B cell (primary cell): ENCODE data around the gene PRSS21. TPM values are rescaled to one million over a fixed set of nuclear protein-coding genes. Genes with fewer than 3 reads are reported as not detected.

Experiments used
- ATAC-seq: fragments of 200-7000 bp; cut with Tn5 transposase; one replicate; pipeline ENCODE4 v1.10.0; 2021; ENCODE audit warnings: low read depth, mild to moderate bottlenecking, moderate number of reproducible peaks, moderate library complexity
- CTCF ChIA-PET: fragments of 350-600 bp; sonication (Branson Sonifier 250); formaldehyde crosslinking; loops from one replicate; lab custom pipeline; 2021; ENCODE audit warnings: antibody characterized with exemption, inconsistent platforms; lab: Charles Lee
- POLR2A ChIA-PET: fragments of 350-600 bp; sonication (Branson Sonifier 250); formaldehyde crosslinking; loops from one replicate; lab custom pipeline; 2021; ENCODE audit warnings: antibody characterized with exemption; lab: Charles Lee
- DNase-seq: peaks from one replicate; pipeline ENCODE4 v3.0.0; 2013
- H2AFZ ChIP-seq: 2 replicates; pipeline ENCODE4 v1.6.1; 2012; ENCODE audit warnings: mild to moderate bottlenecking, low read depth, low read length; ENCODE audit not compliant: insufficient read depth, poor library complexity, severe bottlenecking
- H3K27ac ChIP-seq, 2 donors: 1 replicate in 1 of 2; 2 replicates in 1 of 2; pipeline ENCODE4 v1.5.1; 2012 to 2013; ENCODE audit warnings: low read length in 2 of 2, mild to moderate bottlenecking in 2 of 2, moderate library complexity in 1 of 2
- H3K27me3 ChIP-seq, 4 experiments: fragments of 200-600 bp in 1 of 4; sonication (generic) in 1 of 4; replicated peaks in 1 of 4; 1 replicate in 2 of 4; 2 replicates in 2 of 4; pipeline versions ENCODE4 v1.6.1 to v1.7.0; 2013 to 2016; ENCODE audit warnings: low read length in 3 of 4, mild to moderate bottlenecking in 2 of 4, mixed read lengths in 1 of 4, moderate library complexity in 1 of 4; ENCODE audit not compliant: insufficient read depth in 4 of 4, control insufficient read depth in 3 of 4; ENCODE audit errors: control extremely low read depth in 1 of 4
- H3K36me3 ChIP-seq, 2 experiments: replicated peaks in 1 of 2; 1 replicate in 1 of 2; 2 replicates in 1 of 2; pipeline versions ENCODE4 v1.6.1 to v1.7.1; 2013; ENCODE audit warnings: low read length in 1 of 2; ENCODE audit not compliant: insufficient read depth in 2 of 2, control insufficient read depth in 1 of 2; ENCODE audit errors: control extremely low read depth in 1 of 2, extremely low read depth in 1 of 2
- H3K4me1 ChIP-seq, 2 donors: fragments of 200-600 bp in 1 of 2; sonication (generic) in 1 of 2; 1 replicate in 1 of 2; 2 replicates in 1 of 2; pipeline versions ENCODE4 v1.5.1 to v1.6.1; 2013 to 2017; ENCODE audit warnings: low read length in 2 of 2; ENCODE audit not compliant: control insufficient read depth in 2 of 2, insufficient read depth in 2 of 2
- H3K4me2 ChIP-seq: replicated peaks from 2 replicates; pipeline ENCODE3; 2012; ENCODE audit warnings: mild to moderate bottlenecking, low read depth, low read length; ENCODE audit not compliant: poor library complexity, severe bottlenecking
- H3K4me3 ChIP-seq, 5 experiments: fragments of 200-600 bp in 1 of 5; sonication (generic) in 1 of 5; 1 replicate in 3 of 5; 2 replicates in 2 of 5; pipeline versions ENCODE4 v1.5.1 to v1.7.0; 2011 to 2016; ENCODE audit warnings: low read length in 4 of 5, mild to moderate bottlenecking in 4 of 5, low read depth in 2 of 5, control low read depth in 1 of 5, moderate library complexity in 1 of 5; ENCODE audit not compliant: insufficient read depth in 1 of 5; ENCODE audit errors: control extremely low read depth in 1 of 5, extremely low read depth in 1 of 5
- H3K79me2 ChIP-seq: fragments of 200-600 bp; sonication (generic); one replicate; pipeline ENCODE4 v1.6.0; 2016; ENCODE audit warnings: low read length; ENCODE audit not compliant: control insufficient read depth, insufficient read depth
- H3K9ac ChIP-seq: fragments of 200-600 bp; sonication (generic); 2 replicates; pipeline ENCODE4 v1.6.1; 2017; ENCODE audit warnings: mild to moderate bottlenecking, low read length, moderate library complexity
- H3K9me3 ChIP-seq, 3 donors: one replicate each; pipeline versions ENCODE4 v1.6.1 to v1.7.1; 2013; ENCODE audit warnings: low read length in 2 of 3; ENCODE audit not compliant: control insufficient read depth in 2 of 3, insufficient read depth in 1 of 3; ENCODE audit errors: control extremely low read depth in 1 of 3
- H4K20me1 ChIP-seq: 2 replicates; pipeline ENCODE4 v1.6.0; 2012; ENCODE audit warnings: mild to moderate bottlenecking, low read length; ENCODE audit not compliant: insufficient read depth, control insufficient read depth, poor library complexity, severe bottlenecking
- H3K27ac Mint-ChIP-seq: one replicate; pipeline ENCODE4 v1.8.0; 2021; ENCODE audit warnings: mixed read lengths
- H3K27me3 Mint-ChIP-seq: one replicate; pipeline ENCODE4 v1.8.0; 2021; ENCODE audit warnings: mixed read lengths
- H3K4me1 Mint-ChIP-seq: one replicate; pipeline ENCODE4 v1.8.0; 2021; ENCODE audit warnings: mixed read lengths
- H3K4me3 Mint-ChIP-seq: one replicate; pipeline ENCODE4 v1.8.0; 2021; ENCODE audit warnings: mixed read lengths
- H3K9me3 Mint-ChIP-seq: one replicate; pipeline ENCODE4 v1.8.0; 2022; ENCODE audit warnings: mixed read lengths; ENCODE audit not compliant: insufficient read depth
- EZH2 ChIP-seq: IDR thresholded peaks from 2 replicates; pipeline ENCODE4 v1.6.1; 2012; ENCODE audit warnings: borderline replicate concordance, low read depth, mild to moderate bottlenecking, moderate library complexity, low read length; ENCODE audit not compliant: insufficient read depth, poor library complexity, severe bottlenecking
- WGBS: methylation state at CpG from one replicate; pipeline ENCODE4 v1.1.5; 2013; ENCODE audit warnings: missing lambda C conversion rate; ENCODE audit not compliant: insufficient coverage; 5-methylcytosine and 5-hydroxymethylcytosine counted together
- intact Hi-C: fragments of 100-400 bp; cut with micrococcal nuclease; formaldehyde crosslinking; loops from one replicate; pipeline ENCODE4 v1.10.0; 2022
- polyA plus RNA-seq: library from polyadenylated mRNA; depleted of rRNA; stranded (reverse); fragments of >200 nt; gene quantifications from 2 replicates; pipeline ENCODE4 v1.2.3, GENCODE V29; 2012
- total RNA-seq, 2 donors: library from RNA; stranded (reverse); fragments of 120-200 nt in 1 of 2; gene quantifications; 1 replicate in 1 of 2; 2 replicates in 1 of 2; pipeline versions ENCODE4 v1.2.3 to v1.2.4, GENCODE V29; 2013 to 2022
- TF ChIP-seq, protein P1 (sequence below): fragments of 200-600 bp; IDR thresholded peaks from one replicate; pipeline ENCODE4 v1.8.0; 2022; ENCODE audit warnings: antibody characterized with exemption, mild to moderate bottlenecking

Gene PRSS21
- total and polyA plus RNA-seq, 2 donors (not counting 1 experiment from before 2014, with no cell fraction given) = 2.0 to 5.8 TPM

DNA sequence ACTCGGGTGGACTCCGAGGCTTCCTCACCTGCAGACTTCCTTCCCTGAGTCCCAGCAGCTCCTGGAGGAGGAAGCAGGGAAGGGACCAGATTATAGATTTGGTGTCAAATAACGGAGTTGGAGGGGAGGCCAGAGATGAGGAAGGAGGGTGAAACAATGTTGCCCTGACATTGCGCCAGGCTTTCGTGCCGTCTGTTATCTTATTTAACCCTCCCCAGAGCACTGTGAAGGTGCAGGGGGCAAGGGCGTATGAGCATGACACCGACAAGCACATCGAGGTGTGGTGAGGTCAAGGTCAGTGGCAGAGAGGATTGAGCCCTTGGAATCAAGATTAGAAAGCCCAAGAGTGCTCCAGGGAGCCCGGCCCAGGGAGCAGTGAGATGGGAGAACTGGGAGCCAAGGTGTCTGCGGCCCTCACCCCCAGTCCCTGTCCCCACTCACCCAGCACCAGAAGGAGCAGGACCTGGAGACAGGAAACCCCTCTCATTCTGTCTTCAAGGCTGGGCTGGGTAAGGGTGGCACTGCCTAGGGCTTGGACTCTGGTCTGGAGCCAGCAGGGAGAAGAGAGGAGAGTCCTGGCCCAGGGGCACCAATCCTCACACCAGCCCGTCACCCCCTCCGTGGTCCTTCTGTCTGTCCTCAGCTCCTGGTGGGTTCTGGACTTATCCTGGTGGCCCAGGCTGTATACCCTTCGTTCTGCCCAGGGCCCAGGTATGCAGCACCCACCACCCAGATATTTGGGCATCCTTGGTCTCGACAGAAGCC, 30.8 kb upstream of the PRSS21 start:
- ChIA-PET CTCF (interaction anchor here (0.6 kb wide), 2 partner anchors 32 to 154 kb away, joined by 3 to 4 read pairs; no protein-coding TSS in a partner anchor), POLR2A (no interaction called here)
- no peak overlapping the region for H3K27ac Mint-ChIP-seq
- Histone ChIP-seq H3K27me3 (peaks cover 0 to 50% (median 9%) of the 10 kb centered on the region in 4 experiments), H3K79me2 (no peaks in the 10 kb centered on the region), H3K4me2 (peak overlapping the region; percentile 89), H3K27ac (no peak overlapping the region), H3K4me1 (peaks cover 7 to 17% of the 10 kb centered on the region in 2 donors), H3K9ac (peak overlapping the region; percentile 57), H3K36me3 (no peaks in the 10 kb centered on the region), H3K4me3 (peak overlapping the region in 1 of 5 experiments; percentile 45), H2AFZ (no peak overlapping the region), H3K9me3 (peaks cover 0 to 6% (median 0%) of the 10 kb centered on the region in 3 donors), H4K20me1 (no peaks in the 10 kb centered on the region)
- no peak for TF ChIP-seq EZH2
- TF ChIP-seq, protein P1, sequence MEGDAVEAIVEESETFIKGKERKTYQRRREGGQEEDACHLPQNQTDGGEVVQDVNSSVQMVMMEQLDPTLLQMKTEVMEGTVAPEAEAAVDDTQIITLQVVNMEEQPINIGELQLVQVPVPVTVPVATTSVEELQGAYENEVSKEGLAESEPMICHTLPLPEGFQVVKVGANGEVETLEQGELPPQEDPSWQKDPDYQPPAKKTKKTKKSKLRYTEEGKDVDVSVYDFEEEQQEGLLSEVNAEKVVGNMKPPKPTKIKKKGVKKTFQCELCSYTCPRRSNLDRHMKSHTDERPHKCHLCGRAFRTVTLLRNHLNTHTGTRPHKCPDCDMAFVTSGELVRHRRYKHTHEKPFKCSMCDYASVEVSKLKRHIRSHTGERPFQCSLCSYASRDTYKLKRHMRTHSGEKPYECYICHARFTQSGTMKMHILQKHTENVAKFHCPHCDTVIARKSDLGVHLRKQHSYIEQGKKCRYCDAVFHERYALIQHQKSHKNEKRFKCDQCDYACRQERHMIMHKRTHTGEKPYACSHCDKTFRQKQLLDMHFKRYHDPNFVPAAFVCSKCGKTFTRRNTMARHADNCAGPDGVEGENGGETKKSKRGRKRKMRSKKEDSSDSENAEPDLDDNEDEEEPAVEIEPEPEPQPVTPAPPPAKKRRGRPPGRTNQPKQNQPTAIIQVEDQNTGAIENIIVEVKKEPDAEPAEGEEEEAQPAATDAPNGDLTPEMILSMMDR = no peak
- intact Hi-C loops = no loop called here
- H3K4me3 Mint-ChIP-seq = peak overlapping the region; percentile 44
- no peaks in the 10 kb centered on the region for H3K9me3 Mint-ChIP-seq
- ATAC-seq (no peak), DNase-seq (no peak)
- H3K4me1 Mint-ChIP-seq = peaks cover 9% of the 10 kb centered on the region
- WGBS = 60% methylated on average over 9 of the region's 15 CpGs
- H3K27me3 Mint-ChIP-seq = peaks cover 23% of the 10 kb centered on the region

DNA sequence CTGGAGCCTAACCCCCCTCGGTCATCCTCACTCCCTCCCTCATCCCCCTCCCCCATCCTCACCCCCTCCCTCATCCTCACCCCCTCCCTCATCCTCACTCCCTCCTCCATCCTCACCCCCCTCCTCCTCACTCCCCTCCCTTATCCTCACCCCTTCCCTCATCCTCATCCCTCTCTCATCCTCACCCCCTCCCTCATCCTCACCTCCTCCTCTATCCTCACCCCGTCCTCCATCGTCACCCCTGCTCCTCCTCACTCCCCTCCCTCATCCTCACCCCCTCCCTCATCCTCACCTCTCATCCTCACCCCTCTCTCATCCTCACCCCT, 30.2 kb upstream of the PRSS21 start:
- Mint-ChIP-seq H3K27me3 (peaks cover 26% of the 10 kb centered on the region), H3K9me3 (no peaks in the 10 kb centered on the region), H3K4me3 (no peak overlapping the region), H3K27ac (no peak overlapping the region), H3K4me1 (peaks cover 9% of the 10 kb centered on the region)
- 79% methylated on average over 3 of the region's 3 CpGs for WGBS
- Histone ChIP-seq H3K4me2 (no peak overlapping the region), H3K27ac (no peak overlapping the region), H3K4me1 (peaks cover 7 to 17% of the 10 kb centered on the region in 2 donors), H3K4me3 (no peak overlapping the region), H3K79me2 (no peaks in the 10 kb centered on the region), H3K9ac (no peak overlapping the region), H3K36me3 (no peaks in the 10 kb centered on the region), H3K27me3 (peaks cover 0 to 50% (median 9%) of the 10 kb centered on the region in 4 experiments), H4K20me1 (no peaks in the 10 kb centered on the region), H2AFZ (no peak overlapping the region), H3K9me3 (peaks cover 0 to 6% (median 0%) of the 10 kb centered on the region in 3 donors)
- DNase-seq (no peak), ATAC-seq (no peak)
- intact Hi-C loops = no loop called here
- no peak for TF ChIP-seq EZH2
- TF ChIP-seq, protein P1 = no peak
- POLR2A ChIA-PET = no interaction called here
- CTCF ChIA-PET = no interaction called here
